ENCODE results near the gene PCBP1.
"Not testable (repeated sequence)": the region's sequence is repeated elsewhere in the genome, so short reads cannot be mapped to it uniquely, and the experiment has no call there.

PCBP1 gene

DNA sequence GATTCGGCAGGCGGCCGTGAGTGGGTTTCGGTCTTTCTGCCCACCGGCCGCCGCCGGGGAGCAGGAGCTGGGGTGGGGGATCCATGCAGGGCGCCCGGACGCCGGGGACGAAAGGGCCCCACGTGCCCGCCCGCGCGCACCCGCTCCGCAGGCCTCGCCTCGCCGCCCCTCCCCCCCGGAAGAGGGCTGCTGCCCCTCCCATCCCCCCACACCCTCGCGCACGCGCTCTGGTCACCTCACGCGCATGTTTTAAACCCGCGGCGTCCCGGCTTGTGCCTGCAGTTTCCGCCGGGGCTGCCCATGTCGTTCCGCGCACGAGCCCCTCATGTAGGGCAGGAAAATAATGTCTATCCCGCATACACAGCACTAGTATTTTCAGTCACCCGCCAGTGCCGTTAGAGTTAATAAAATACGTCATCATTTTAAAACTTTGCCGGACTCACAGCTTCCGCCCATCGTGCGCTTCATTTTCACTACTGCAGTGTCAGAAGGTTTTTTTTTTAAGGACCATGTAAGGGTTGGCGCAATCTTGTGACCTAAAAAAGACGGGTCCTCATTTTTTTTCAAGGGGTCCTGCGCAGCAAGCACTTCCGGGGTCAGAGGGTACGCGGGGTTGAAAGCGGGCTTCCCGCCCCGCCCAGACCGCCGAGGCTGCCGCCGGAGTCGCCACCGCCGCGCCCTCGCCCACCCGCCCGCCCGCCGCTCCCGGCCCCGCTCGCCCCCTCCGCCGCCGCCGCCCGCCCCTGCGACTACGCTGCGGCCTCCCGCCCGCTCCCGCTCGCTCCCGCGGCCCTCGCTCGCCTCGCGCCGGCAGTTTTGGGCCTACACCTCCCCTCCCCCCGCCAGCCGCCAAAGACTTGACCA is at the start of gene PCBP1:
PCBP1 (plus strand) TSS at position 640 of the 864 bp plus-strand sequence. CDS start 267 bp downstream, outside the sequence.
- peak; percentile 95 for DNase-seq (ENCODE audit: low spot score)

DNA sequence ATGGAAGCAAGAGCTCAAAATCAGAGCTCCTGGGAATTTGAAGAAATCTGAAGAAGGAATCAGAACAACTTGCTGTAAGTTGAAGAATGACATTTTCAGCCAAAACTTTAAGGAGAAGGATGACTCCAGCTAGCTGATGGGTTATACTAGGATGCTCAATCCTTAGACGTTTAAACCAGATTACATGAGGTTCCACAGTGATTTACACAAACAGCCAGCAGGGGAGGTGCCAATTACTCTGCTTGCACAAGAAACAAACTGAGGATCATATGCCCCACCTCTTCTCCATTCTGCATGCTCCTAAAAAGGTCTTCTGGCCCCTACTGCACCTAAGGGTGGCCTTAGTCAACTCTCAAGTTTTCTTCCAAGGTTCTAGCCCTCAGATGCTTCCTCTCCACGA is 47.9 kb upstream of the PCBP1 start:
- no peak for DNase-seq (ENCODE audit: low spot score)

DNA sequence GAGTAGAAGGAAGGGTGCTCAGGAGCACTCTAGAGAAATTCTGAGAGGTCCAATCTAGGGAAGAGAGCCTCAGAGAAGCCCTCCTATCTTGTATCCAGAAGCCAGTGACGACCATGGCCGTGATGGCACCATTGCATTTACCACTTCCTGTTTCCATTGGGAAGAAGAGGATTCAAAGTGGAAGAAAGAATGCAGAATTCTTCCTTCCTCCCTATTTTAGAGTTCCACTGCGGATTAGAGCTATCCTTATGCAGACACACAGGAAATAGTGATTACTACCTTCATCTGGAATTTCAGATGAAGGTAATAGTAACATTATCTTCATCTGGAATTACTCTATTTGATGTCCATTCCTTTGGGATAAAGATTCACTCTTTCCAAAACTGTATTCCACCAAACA is 45.6 kb upstream of the PCBP1 start:
- DNase-seq (ENCODE audit: low spot score), result no peak

- DNase-seq (ENCODE audit: low spot score), result no peak
These were observed 45.0 kb upstream of the PCBP1 start for GRCh38 chr2:70042246-70042645.

DNA sequence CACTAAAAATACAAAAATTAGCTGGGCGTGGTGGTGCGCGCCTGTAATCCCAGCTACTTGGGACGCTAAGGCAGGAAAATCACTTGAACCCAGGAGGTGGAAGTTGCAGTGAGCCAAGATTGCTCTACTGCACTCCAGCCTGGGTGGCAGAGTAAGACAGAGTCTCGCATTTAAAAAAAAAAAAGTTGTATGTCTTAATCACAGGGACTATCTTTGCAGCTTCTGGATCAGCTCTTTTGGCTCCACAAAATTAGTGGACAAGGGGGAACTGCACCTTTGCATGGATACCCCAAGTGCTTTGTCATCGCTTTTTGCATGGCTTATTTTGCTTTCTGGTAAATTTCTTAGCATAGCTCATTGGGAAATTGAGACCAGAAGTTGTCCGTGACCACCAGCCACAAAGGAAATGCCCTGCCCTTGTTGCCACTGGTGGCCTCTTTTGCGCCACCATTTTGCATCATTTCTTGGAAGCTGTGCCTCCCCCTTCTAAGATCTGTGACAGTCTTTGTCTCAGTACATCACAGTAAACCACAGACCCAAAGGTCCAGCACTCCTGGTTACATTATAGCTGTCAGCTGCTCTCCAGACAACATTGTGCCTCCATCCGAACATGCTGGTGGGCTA is 43.9 kb upstream of the PCBP1 start:
- no peak for DNase-seq (ENCODE audit: low spot score)

DNA sequence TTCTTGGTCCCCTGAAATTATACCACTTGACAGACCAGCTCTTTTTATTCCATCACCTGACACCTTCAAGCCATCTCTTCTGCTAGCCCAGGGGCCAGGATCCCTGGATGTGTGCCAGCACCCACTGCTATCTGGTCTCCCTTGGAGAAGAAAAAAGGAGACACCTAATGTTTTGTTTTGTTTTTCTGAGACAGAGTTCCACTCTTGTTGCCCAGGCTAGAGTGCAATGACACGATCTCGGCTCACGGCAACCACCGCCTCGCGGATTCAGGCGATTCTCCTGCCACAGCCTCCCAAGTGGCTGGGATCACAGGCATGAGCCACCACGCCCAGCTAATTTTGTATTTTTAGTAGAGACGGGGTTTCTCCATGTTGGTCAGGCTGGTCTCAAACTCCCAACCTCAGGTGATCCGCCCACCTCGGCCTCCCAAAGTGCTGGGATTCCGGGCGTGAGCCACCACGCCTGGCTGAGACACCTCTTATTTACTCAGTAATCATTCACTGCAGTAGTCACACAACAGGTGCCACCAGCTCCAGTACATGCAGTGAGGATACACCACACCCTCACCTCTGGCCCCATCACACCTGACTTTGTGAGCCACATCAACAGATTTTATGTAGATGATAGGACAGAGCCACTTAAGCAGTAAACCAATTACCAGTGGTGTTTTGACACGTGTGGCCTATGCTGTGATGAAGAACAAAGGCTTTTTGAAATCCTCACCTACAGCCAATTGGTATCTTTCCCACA is 42.8 kb upstream of the PCBP1 start:
- no peak for DNase-seq (ENCODE audit: low spot score)

DNA sequence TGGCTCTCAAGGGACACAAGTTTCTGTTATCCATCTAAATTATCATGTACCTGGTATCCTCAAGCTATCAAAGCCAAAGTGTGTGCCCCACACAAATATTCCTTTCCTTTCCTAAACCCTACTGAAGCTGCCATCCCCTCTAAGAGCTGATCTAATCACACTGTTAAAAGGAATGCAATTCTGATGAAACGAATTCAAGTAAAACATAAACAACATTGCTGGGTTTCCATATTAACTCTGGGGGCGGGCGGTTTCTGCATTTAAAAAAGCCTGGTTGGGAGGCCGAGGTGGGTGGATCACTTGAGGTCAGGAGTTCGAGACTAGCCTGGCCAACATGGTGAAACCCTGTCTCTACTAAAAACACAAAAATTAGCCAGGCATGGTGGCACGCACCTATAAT is 41.9 kb upstream of the PCBP1 start:
- DNase-seq (ENCODE audit: low spot score), result no peak

DNA sequence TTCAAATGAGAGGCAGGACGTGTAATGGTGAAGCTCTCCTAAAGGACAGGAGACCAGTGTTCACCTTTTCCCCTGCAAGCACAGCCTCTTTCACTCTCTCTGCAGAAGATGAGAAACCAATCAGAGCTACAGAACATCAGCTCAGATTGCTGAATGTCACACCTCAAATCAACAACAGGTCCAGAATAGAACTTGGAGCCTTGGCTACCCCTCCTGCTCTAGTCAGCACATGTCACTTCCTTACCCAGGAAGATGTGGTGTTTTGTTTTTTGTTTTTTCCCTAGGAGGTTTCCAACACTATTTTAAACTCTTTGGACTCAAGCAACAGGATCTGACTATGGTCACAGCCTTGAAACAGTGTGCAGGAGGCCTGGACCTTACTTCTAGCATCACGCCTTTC is 41.3 kb upstream of the PCBP1 start:
- no peak for DNase-seq (ENCODE audit: low spot score)

DNA sequence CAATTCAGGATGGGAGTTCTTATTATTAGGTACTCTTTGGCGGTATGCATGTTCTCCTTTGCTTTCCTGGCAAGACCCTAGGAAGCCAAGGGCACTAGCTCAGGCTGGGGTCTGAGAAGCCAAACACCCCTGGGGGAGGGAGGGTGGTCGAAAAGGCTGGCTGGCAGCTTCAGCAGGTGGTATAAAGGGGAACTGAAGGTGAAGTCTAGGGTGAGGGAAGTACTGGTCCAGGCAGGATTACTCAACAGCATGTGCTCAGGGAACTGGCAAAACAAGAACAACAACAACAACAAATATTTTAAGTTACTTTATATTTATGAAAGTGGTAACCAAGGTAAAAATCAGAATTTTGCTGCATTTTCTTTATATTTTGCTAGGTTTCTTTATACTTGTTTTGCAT is 40.7 kb upstream of the PCBP1 start:
- DNase-seq (ENCODE audit: low spot score), result no peak

GRCh38 chr2:70047451-70047850 is 39.8 kb upstream of the PCBP1 start:
- no peak for DNase-seq (ENCODE audit: low spot score)

DNA sequence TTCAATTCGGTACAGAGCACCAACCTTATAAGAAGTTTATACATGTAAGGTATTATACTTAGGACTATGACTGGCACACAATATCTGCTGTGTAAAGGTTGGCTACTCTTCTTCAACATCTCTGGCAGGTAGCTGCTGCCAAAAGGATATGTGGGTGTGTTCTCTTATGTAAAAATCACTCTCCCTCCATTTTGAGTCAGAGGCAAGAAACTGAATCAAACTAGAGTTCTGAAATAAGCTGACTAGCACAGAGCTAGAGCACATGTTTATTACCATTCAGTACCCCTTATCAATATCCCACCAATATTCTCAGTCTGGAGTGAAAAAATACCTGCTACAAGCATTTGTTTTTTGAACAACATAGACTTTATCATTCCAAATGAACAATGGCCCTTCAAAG is 38.0 kb upstream of the PCBP1 start:
- no peak for DNase-seq (ENCODE audit: low spot score)

DNA sequence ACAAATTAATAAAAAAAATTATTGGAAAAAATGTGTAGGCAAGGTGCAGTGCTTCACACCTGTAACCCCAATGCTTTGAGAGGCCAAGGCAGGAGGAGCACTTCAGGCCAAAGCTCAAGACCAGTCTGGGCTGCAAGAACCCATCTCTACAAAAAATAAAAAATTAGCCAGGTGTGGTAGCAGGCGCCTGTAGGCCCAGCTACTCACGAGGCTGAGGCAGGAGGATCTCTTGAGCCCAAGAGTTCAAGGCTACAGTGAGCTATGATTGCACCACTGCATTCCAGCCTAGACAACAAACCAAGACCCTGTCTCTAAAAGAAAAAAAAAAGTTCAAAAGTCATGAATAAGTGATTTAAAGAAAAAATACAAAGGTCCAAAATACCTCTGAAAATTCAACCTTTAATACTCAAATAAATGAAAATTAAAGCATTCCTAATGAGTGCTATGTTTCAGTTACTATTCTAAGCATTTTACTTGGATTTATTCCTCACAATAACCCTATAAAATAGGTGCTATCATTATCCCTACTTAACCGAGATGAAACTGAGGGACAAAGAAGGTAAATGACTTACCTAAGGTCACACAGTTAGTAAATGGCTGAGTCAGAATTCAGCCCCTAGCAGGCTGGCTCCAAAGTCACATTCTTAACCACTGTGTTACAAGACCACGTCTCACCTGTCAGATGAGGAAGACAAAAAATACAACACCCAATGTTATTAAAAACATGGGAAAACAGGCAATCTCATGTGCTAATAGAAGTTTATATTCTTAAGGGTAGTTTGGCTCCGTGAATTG is 36.4 kb upstream of the PCBP1 start:
- DNase-seq (ENCODE audit: low spot score), result no peak

DNA sequence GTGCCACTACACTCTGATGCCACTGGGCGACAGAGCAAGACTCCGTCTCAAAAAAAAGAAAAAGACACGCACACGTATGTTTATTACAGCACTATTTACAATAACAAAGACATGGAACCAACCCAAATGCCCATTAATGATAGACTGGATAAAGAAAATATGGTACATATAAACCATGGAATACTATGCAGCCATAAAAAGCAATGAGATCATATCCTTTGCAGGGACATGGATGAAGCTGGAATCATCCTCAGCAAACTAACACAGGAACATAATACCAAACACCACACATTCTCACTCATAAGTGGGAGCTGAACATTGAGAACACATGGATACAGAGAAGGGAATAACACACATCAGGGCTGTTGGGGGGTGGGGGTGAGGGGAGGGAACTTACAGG is 32.0 kb upstream of the PCBP1 start:
- not testable (repeated sequence) for DNase-seq (ENCODE audit: low spot score)

DNA sequence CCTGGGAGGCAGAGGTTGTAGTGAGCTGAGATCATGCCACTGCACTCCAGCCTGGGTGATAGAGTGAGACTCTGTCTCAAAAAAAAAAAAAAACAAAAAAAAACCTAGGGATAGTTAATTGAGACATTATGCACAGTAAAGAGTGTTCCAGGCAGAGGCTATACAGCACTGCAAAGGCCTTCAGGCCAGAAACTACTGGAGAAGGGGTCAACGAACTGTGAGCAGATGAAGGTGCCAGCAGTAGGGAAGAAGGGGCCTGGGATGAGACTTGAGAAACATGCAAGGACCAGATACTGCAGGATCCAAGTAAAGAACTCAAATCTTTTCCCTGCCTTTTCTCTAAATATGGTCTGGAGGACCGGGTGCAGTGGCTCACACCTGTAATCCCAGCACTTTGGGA is 26.0 kb upstream of the PCBP1 start:
- DNase-seq (ENCODE audit: low spot score), result no peak

DNA sequence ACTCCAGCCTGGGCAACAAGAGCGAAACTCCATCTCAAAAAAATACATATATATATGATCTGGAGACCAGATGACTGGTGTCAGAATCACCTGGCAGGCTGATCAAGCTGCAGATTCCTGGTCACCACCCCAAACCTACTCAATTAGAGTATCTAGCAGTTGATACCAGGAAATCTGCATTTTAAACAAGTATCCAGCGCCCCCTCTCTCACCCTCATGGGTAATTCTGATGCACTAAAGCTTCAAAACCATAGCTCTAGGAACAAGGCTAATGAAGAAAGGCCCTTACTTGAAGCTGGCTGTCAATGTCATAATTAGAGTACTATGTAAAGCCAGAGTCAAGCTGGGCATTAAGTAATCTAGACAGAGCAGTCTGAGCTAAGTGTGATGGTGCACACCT is 25.0 kb upstream of the PCBP1 start:
- DNase-seq (ENCODE audit: low spot score), result no peak

- no peak for DNase-seq (ENCODE audit: low spot score)
These were observed 19.2 kb upstream of the PCBP1 start for GRCh38 chr2:70068119-70068518.

DNA sequence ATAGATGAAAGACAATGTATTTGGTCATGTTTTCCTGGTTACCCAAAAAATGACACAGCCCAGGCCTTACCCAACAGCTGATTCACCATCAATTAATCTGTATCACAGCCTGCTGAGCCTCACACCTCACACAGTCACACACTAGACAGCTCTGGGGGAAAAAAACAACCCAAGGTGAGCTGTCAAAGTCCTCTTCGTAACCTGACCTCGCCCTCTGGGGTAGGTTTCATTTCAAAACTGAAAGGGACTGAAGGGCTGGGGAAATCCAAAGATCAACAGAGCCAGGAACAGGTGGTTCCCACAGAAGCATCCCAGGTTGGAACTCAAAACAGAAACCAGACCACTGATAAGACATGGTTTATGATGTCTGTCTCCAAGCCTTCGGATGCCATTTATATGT is 18.2 kb upstream of the PCBP1 start:
- no peak for DNase-seq (ENCODE audit: low spot score)

- peak; percentile 85 for DNase-seq (ENCODE audit: low spot score)
These were observed 16.6 kb upstream of the PCBP1 start for GRCh38 chr2:70070542-70071268.

- no peak for DNase-seq (ENCODE audit: low spot score)
These were observed 13.8 kb upstream of the PCBP1 start for GRCh38 chr2:70073493-70073892.

DNA sequence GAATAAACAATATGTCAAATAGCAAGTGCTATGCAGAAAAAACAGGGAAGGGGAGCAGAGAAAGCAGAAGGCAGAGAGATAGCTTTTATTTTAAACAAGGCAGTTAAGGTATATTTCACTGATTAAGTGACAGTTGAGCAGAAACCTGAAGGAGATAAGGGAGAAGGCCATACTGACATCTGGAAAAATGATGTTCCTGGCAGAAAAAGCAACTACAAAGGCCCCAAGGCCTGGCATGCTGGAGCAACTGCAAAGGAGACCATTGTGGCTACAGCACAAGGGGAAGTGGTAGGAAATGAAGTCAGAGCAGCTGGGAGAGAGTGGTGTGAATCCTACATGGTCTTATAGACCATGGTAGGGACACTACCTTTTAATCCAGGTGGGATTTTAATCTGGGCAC is 8.9 kb upstream of the PCBP1 start:
- DNase-seq (ENCODE audit: low spot score), result no peak

DNA sequence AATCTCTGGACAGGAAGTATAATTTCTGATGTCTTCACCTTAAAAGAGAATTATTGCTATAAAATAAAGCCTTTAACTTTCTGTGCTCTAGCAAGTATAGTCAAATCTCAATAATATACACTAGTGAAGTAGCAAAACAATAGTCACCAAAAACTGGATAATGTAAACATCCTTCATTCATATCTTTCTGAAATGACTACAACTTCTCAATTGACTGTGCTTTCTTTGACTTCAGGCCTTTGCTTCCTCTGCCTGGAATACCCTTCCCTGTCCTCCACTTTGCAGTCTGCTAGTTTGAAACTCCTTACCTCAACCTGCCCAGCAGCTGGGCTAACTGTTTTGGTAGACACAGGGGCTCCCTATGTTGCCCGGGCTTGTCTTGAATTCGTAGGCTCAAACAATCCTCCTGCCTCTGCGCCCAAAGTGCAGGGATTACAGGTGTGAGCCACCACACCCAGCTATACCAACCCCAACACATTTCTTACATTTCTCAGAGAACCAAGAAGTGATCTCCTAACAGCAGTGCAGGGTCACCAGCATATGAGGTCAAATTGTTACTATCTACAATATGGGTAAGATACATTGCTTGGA is 6.6 kb upstream of the PCBP1 start:
- DNase-seq (ENCODE audit: low spot score), result no peak

Measured in D341Med (cell line).